AML-193 (cell line): Measurements from ENCODE around the gene YJEFN3.
A peak's percentile ranks its signal among the peaks of the same experiment; 100 is the strongest.

Source experiments
- DNase-seq, 2 experiments: peaks; one replicate each; lab custom pipeline; 2025; lab: John Stamatoyannopoulos, UW

YJEFN3 gene

GRCh38 chr19:19498255-19498991 is 30.3 kb upstream of the YJEFN3 start:
- DNase-seq: no peak

- DNase-seq: no peak
Observed at GRCh38 chr19:19499272-19499995, 29.3 kb upstream of the YJEFN3 start.

GRCh38 chr19:19500975-19501644 is 27.6 kb upstream of the YJEFN3 start:
- no peak for DNase-seq

GRCh38 chr19:19501798-19502197 is 26.9 kb upstream of the YJEFN3 start:
- no peak for DNase-seq

GRCh38 chr19:19502281-19502680 is 26.4 kb upstream of the YJEFN3 start:
- no peak for DNase-seq

- DNase-seq: no peak
Observed at GRCh38 chr19:19502808-19503602, 25.7 kb upstream of the YJEFN3 start.

- no peak for DNase-seq
Observed at GRCh38 chr19:19504754-19505668, 23.7 kb upstream of the YJEFN3 start.

GRCh38 chr19:19505669-19506326 is 22.9 kb upstream of the YJEFN3 start:
- DNase-seq: no peak

- DNase-seq: no peak
Observed at GRCh38 chr19:19506592-19506991, 22.1 kb upstream of the YJEFN3 start.

GRCh38 chr19:19507354-19507753 is 21.4 kb upstream of the YJEFN3 start:
- DNase-seq: no peak

- DNase-seq: no peak
Observed at GRCh38 chr19:19508217-19508616, 20.5 kb upstream of the YJEFN3 start.

- no peak for DNase-seq
Observed at GRCh38 chr19:19510432-19510831, 18.3 kb upstream of the YJEFN3 start.

GRCh38 chr19:19513682-19514081 is 15.0 kb upstream of the YJEFN3 start:
- no peak for DNase-seq

- DNase-seq: no peak
Observed at GRCh38 chr19:19514215-19514657, 14.5 kb upstream of the YJEFN3 start.

- no peak for DNase-seq
Observed at GRCh38 chr19:19514881-19515641, 13.7 kb upstream of the YJEFN3 start, which contains the start of gene TSSK6. Gene TSSK6, minus strand, starts transcription at chr19:19515548. Its CDS starts 121 bp downstream, at chr19:19515427.

GRCh38 chr19:19515642-19516519 is 12.8 kb upstream of the YJEFN3 start, which contains the start of gene NDUFA13:
Gene NDUFA13, plus strand, starts transcription at chr19:19516225. Its CDS starts 14 bp downstream, at chr19:19516239.
- peak; percentile 76 to 79 for DNase-seq

GRCh38 chr19:19517235-19517619 is 11.5 kb upstream of the YJEFN3 start:
- no peak for DNase-seq

- no peak for DNase-seq
Observed at GRCh38 chr19:19520989-19521388, 7.7 kb upstream of the YJEFN3 start.
